Neural progenitor cell (in vitro differentiated cells): ENCODE data around the gene XPR1. TPM values are rescaled to one million over a fixed set of nuclear protein-coding genes. Genes with fewer than 3 reads are reported as not detected.

Experiments used
- DNase-seq: peaks from one replicate; pipeline ENCODE4 v3.0.0-alpha.2; 2016; ENCODE audit warnings: low spot score
- H2AFZ ChIP-seq: fragments of 200-600 bp; sonication (generic); replicated peaks from 2 replicates; pipeline ENCODE4 v1.6.1; 2016; ENCODE audit warnings: antibody characterized with exemption
- H3F3A ChIP-seq: fragments of 200-600 bp; sonication (generic); 2 replicates; pipeline ENCODE4 v1.6.1; 2016; ENCODE audit warnings: antibody characterized with exemption, low read depth
- H3K27ac ChIP-seq: fragments of 200-600 bp; sonication (generic); 2 replicates; pipeline ENCODE4 v1.5.1; 2016; ENCODE audit warnings: mild to moderate bottlenecking
- H3K27me3 ChIP-seq: fragments of 200-600 bp; sonication (generic); 2 replicates; pipeline ENCODE4 v1.6.1; 2016; ENCODE audit warnings: mild to moderate bottlenecking, moderate library complexity
- H3K36me3 ChIP-seq: fragments of 200-600 bp; sonication (generic); 2 replicates; pipeline ENCODE4 v1.5.1; 2016
- H3K4me1 ChIP-seq: fragments of 200-600 bp; sonication (generic); 2 replicates; pipeline ENCODE4 v1.6.1; 2016; ENCODE audit warnings: mixed run types
- H3K4me2 ChIP-seq: fragments of 200-600 bp; sonication (generic); 2 replicates; pipeline ENCODE4 v1.6.1; 2016
- H3K4me3 ChIP-seq: fragments of 200-600 bp; sonication (generic); 2 replicates; pipeline ENCODE4 v1.5.1; 2016
- H3K79me2 ChIP-seq: fragments of 200-600 bp; sonication (generic); 2 replicates; pipeline ENCODE4 v1.6.1; 2016; ENCODE audit warnings: low read depth
- H3K9ac ChIP-seq: fragments of 200-600 bp; sonication (generic); 2 replicates; pipeline ENCODE4 v1.6.1; 2016
- H3K9me3 ChIP-seq: fragments of 200-600 bp; sonication (generic); 2 replicates; pipeline ENCODE4 v1.5.1; 2016; ENCODE audit warnings: low read depth
- H4K20me1 ChIP-seq: fragments of 200-600 bp; sonication (generic); 2 replicates; pipeline ENCODE4 v1.6.1; 2016; ENCODE audit warnings: low read depth
- H3K27ac Mint-ChIP-seq: 3 replicates; pipeline ENCODE4 v1.8.0; 2021; ENCODE audit warnings: mixed read lengths
- H3K27me3 Mint-ChIP-seq: 2 replicates; pipeline ENCODE4 v1.8.0; 2022; ENCODE audit warnings: low read depth, mild to moderate bottlenecking, inconsistent platforms, moderate library complexity, mixed read lengths; ENCODE audit not compliant: insufficient read depth
- H3K36me3 Mint-ChIP-seq: 3 replicates; pipeline ENCODE4 v1.8.0; 2021; ENCODE audit warnings: mixed read lengths
- H3K4me1 Mint-ChIP-seq: 3 replicates; pipeline ENCODE4 v1.8.0; 2021; ENCODE audit warnings: mixed read lengths
- H3K4me3 Mint-ChIP-seq: 3 replicates; pipeline ENCODE4 v1.8.0; 2021; ENCODE audit warnings: mild to moderate bottlenecking, moderate library complexity, mixed read lengths
- H3K9me3 Mint-ChIP-seq: 3 replicates; pipeline ENCODE4 v1.8.0; 2020; ENCODE audit warnings: mixed read lengths
- EZH2 ChIP-seq: fragments of 200-600 bp; sonication (generic); IDR thresholded peaks from 2 replicates; pipeline ENCODE4 v1.6.1; 2017; ENCODE audit warnings: antibody characterized with exemption, mild to moderate bottlenecking, moderate library complexity
- EZH2phosphoT487 ChIP-seq: fragments of 200-600 bp; sonication (generic); IDR thresholded peaks from 2 replicates; pipeline ENCODE4 v1.6.1; 2017; ENCODE audit warnings: antibody characterized with exemption
- total RNA-seq: library from RNA; depleted of rRNA; stranded (reverse); fragments of >200 nt; gene quantifications from 2 replicates; pipeline ENCODE4 v1.2.3, GENCODE V29; 2015; ENCODE audit warnings: low replicate concordance
- TF ChIP-seq, protein P1 (sequence below): fragments of 200-600 bp; sonication (generic); IDR thresholded peaks from 2 replicates; pipeline ENCODE4 v1.5.1; 2017; ENCODE audit warnings: antibody characterized with exemption, mild to moderate bottlenecking

Gene XPR1
- total RNA-seq, 1 donor from 2014 or later = 75.0 TPM

GRCh38 chr1:180586671-180587155 is 45.1 kb upstream of the XPR1 start:
- H3K27me3 Mint-ChIP-seq = peaks cover 3% of the 10 kb centered on the region
- H3F3A ChIP-seq = no peaks in the 10 kb centered on the region
- no peak overlapping the region for H3K27ac ChIP-seq
- no peaks in the 10 kb centered on the region for H4K20me1 ChIP-seq
- H3K4me3 ChIP-seq = no peak overlapping the region
- H3K36me3 Mint-ChIP-seq = no peaks in the 10 kb centered on the region
- H3K4me1 ChIP-seq = no peaks in the 10 kb centered on the region
- peak overlapping the region; percentile 20 for H3K27ac Mint-ChIP-seq
- no peaks in the 10 kb centered on the region for H3K36me3 ChIP-seq
- H3K9me3 Mint-ChIP-seq = peaks cover 5% of the 10 kb centered on the region
- no peak for TF ChIP-seq EZH2phosphoT487
- TF ChIP-seq, protein P1, sequence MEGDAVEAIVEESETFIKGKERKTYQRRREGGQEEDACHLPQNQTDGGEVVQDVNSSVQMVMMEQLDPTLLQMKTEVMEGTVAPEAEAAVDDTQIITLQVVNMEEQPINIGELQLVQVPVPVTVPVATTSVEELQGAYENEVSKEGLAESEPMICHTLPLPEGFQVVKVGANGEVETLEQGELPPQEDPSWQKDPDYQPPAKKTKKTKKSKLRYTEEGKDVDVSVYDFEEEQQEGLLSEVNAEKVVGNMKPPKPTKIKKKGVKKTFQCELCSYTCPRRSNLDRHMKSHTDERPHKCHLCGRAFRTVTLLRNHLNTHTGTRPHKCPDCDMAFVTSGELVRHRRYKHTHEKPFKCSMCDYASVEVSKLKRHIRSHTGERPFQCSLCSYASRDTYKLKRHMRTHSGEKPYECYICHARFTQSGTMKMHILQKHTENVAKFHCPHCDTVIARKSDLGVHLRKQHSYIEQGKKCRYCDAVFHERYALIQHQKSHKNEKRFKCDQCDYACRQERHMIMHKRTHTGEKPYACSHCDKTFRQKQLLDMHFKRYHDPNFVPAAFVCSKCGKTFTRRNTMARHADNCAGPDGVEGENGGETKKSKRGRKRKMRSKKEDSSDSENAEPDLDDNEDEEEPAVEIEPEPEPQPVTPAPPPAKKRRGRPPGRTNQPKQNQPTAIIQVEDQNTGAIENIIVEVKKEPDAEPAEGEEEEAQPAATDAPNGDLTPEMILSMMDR = no peak
- no peak for TF ChIP-seq EZH2
- no peak for DNase-seq
- H3K9ac ChIP-seq = no peak overlapping the region
- H3K27me3 ChIP-seq = no peaks in the 10 kb centered on the region
- no peaks in the 10 kb centered on the region for H3K9me3 ChIP-seq
- peaks cover 24% of the 10 kb centered on the region for H3K4me1 Mint-ChIP-seq
- no peaks in the 10 kb centered on the region for H3K79me2 ChIP-seq
- no peak overlapping the region for H2AFZ ChIP-seq
- no peak overlapping the region for H3K4me3 Mint-ChIP-seq
- H3K4me2 ChIP-seq = no peak overlapping the region

GRCh38 chr1:180588121-180588520 is 43.7 kb upstream of the XPR1 start:
- H3K27ac ChIP-seq = no peak overlapping the region
- no peaks in the 10 kb centered on the region for H3K27me3 ChIP-seq
- H3K79me2 ChIP-seq = no peaks in the 10 kb centered on the region
- TF ChIP-seq EZH2 (no peak), EZH2phosphoT487 (no peak)
- TF ChIP-seq, protein P1 = no peak
- no peak overlapping the region for H3K4me3 ChIP-seq
- DNase-seq = no peak
- Mint-ChIP-seq H3K9me3 (peaks cover 5% of the 10 kb centered on the region), H3K36me3 (no peaks in the 10 kb centered on the region), H3K4me1 (peaks cover 31% of the 10 kb centered on the region), H3K4me3 (no peak overlapping the region), H3K27me3 (peaks cover 9% of the 10 kb centered on the region), H3K27ac (no peak overlapping the region)
- peaks cover 8% of the 10 kb centered on the region for H3K4me1 ChIP-seq
- no peak overlapping the region for H3K4me2 ChIP-seq
- H4K20me1 ChIP-seq = no peaks in the 10 kb centered on the region
- H3K9ac ChIP-seq = no peak overlapping the region
- peaks cover 6% of the 10 kb centered on the region for H3F3A ChIP-seq
- no peaks in the 10 kb centered on the region for H3K9me3 ChIP-seq
- H2AFZ ChIP-seq = no peak overlapping the region
- H3K36me3 ChIP-seq = no peaks in the 10 kb centered on the region

DNA sequence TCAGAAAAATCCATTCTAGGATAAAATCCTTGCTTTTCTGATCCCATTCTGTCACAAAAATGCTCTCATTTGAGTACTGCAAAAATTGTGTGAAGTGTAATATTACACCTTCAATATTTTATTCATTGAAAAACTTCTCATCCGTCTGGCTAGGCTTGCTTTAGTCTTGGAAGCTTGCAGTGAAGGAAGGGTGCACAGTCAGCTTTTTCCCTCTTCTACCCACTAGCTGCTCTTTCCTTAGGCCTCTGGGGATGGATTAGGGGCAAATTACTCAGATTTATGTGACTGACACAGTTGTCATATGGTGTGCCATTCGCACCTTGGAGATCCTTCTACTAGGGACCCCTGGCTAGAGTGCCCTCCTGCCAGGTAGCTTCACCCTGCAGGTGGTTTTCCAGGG is 40.9 kb upstream of the XPR1 start:
- no peaks in the 10 kb centered on the region for H3K36me3 Mint-ChIP-seq
- no peaks in the 10 kb centered on the region for H3K79me2 ChIP-seq

More for the DNA sequence above, 40.9 kb upstream of the XPR1 start:
- Histone ChIP-seq H3K27ac (no peak overlapping the region), H3K4me2 (no peak overlapping the region), H3K4me3 (no peak overlapping the region), H3K9ac (no peak overlapping the region), H4K20me1 (no peaks in the 10 kb centered on the region), H3K27me3 (no peaks in the 10 kb centered on the region), H3F3A (peaks cover 17% of the 10 kb centered on the region), H3K36me3 (no peaks in the 10 kb centered on the region), H3K4me1 (peaks cover 13% of the 10 kb centered on the region), H3K9me3 (no peaks in the 10 kb centered on the region), H2AFZ (no peak overlapping the region)
- DNase-seq = no peak
- Mint-ChIP-seq H3K9me3 (peaks cover 5% of the 10 kb centered on the region), H3K27me3 (peaks cover 7% of the 10 kb centered on the region), H3K27ac (no peak overlapping the region), H3K4me1 (peaks cover 42% of the 10 kb centered on the region), H3K4me3 (no peak overlapping the region)
- TF ChIP-seq EZH2 (no peak), EZH2phosphoT487 (no peak)
- TF ChIP-seq, protein P1 = no peak
